Stimulated activated CD8-positive, alpha-beta memory T cell treated with anti-CD3 and anti-CD28 coated beads, Interleukin-4, amount 100 ng/mL, for 48 hours (primary cell): ENCODE results near the gene SLC12A7.

ENCODE experiments used
- DNase-seq: peaks from one replicate; pipeline ENCODE4 v3.0.0-alpha.2; 2020

Gene SLC12A7

DNA sequence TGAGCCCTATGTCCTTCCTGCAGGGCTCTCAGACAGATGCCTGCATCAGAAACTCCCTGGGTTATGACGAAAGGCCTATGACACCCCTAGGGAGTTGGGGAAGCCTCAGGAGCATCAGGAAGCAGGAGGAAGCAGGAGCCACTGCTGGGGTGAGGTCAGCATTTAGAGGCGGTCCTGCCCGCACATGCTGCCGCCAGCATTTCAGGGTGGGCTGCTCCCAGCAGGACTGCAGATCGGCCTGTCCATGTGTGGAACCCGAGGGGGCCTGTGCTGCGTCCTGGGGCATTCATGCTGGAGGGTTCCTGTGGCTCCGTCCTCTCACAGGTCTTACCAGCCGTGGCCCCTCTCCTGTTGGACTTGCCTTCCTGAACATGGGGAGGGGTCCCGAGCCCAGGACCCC lies 96.4 kb downstream of the SLC12A7 start:
- no peak for DNase-seq

DNA sequence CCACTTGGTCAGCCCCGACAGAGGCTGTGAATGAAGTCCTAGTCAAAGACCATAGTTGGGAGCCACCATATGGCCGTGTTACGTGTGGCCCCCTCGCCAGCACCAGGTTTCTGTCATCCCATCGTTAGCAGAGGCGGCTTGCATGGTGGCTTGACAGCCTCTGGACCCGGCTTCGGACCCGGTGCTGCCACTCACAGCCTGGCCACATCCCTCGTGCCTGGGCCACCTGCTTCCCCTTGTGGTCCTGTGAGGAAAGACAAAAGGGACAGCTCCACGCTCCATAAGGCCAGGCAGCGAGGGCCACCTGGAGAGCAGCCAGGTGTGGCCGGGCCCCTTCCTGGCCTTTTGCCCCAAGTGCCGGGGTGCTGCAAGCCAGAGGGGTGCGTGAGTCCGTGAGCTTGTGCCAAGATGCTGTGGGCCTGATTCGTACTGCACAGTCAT lies 97.1 kb downstream of the SLC12A7 start:
- DNase-seq = no peak

DNA sequence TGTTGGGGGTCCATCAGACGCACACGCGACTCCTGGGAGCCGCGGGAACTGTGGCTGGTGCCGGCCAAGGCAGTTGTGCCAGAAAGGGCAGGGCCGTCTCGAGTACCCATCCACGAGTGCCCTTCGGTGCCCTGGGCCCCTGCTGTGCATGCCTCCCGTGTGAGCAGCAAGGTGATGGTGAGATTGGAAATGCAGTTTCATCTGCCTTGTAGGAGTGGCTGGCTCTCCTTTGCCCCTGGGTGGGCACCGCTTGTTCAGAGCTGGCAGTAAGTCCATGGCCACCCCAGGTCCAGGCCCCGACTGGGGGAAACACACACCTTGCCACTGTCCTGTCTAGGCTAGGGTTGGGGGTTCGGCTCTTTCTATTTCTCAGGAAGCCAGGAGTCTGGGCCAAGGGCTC lies 97.5 kb downstream of the SLC12A7 start:
- no peak for DNase-seq

DNA sequence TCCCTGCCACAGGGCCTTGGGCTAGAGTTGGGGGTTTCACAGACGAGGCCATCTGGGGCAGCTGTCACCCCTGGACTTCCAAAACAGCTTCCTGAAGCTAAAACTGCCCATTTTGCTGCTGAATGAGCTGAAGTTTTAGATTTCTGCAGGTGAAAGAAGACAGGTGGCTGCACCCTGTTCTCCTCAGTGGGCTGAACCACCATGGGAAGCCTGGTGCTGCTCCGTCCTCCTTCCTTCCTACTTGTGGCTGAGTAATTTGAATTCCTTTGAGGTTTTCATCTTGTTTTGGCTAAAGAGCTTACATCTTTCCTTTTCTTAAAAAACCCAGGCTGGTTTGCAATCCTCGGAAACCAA lies 97.9 kb downstream of the SLC12A7 start:
- no peak for DNase-seq

DNA sequence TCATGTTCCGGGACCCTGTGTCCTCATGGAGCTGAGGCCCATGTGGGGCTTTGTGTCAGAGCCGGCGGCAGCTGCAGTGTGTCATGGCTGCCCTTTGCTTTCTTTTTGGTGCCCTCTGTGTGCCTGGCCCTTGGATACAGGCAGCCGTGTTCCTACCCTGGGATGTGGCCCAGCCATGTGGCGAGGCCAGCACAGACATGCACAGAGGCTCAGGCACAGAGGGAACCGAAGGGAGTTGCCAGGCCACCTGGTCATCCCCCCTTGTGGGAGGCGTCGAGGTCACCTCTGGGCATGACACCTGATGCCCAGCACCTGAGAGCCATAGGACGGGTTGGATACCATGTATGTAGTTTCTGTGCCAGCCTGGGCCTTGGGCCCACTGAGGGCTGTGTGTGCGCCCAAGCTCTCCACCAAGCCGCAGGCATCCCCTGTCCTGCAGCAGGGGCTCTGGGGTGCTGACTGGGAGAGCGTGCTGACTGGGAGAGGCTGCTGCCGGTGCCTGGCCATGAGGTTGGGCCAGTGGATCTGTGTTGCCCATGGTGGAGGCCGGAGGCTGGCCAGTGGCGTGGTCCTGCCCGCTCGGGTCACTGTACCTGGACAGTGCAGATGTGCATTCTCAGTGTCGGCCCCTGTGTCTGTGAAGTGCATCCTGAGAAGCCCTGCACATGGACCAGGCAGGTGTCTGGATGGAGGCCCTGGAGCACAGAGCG lies 98.5 kb downstream of the SLC12A7 start:
- DNase-seq = no peak

DNA sequence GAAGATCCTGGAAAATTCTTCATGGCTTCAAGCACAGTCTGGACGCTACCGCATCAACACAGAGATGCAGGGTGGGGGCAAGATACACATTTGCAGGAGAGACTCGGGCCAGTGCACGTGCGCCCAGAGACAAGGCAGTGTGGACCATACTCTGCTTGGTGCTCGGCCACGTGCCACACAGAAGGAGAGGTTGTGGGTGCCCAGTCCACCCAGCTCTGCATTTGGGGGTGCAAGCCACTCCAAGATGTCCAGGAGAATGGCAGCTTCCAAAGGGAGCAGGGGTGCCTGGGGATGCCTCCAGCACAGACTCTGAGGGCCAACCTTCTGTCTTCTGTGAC lies 99.0 kb downstream of the SLC12A7 start:
- DNase-seq = no peak

DNA sequence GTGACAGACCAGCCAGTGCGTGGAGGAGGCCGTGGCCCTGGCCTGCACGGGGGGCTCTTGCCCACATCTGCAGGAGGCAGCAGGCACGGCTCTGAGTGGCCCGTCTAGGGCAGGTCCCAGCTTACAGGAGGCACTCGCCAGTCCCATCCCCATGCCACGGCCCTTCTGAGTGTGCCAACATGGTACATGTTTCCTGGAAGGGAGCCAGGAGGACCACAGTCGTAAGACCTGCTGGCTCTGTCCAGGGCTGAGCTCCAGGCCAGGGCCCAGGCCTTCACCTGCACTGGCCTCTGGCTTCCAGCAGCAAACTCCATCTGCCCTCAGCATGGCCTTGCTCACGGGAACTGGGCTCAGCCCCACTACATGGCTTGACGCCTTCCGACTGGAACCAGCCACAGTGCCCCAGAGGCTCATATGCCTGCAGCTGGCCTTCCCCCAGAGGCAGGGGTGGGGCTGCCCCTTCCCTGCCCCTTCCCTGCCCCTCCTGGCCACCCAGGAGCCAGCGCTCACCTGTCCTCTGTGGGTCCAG lies 99.5 kb downstream of the SLC12A7 start:
- no peak for DNase-seq

DNA sequence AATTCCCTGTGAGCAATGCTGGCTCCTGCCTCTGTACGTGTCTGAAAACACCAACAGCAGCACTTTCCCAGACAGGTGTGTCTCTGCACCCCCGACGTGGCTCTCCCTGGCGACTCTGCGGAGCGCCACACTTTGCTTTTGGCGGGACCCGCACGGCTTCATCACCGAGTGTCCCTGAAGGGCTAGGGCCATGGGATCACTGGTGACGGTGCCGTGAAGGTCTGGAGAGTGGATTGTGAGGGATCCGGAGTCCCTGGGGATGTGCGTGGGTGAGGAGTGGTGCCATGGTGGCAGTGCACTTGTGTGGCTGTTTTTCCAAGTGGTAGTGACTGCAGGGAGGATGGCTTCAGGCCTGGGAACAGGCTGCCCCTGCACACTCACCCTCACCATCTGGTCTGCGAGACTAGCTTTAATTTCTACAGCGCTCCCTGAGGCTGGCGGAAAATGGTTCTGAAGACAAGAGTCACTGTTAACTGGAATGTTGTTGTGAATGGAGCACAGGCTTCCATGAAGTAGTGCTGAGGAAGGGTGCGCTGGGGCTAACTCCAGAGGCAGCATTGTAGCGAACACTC lies 100.0 kb downstream of the SLC12A7 start:
- no peak for DNase-seq

DNA sequence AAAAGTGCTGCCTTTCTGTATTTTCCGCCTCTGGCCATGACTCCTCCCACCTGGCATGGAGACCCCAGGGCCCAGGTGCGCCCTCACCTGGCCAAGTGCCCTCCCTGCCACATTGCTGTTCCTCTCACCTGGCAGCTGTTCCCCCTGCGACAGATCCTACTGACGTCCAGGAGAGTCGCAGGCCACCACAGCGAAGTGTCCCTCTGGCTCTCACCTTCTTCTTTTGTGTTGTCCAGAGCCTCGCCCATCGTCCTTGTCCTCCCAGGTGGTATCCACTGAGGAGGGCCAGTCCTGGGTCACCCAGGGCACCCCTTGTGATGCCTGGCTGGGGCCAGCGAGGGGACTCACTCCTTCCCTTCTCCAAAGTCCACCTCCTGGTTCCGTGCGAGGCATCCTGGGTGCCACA lies 100.6 kb downstream of the SLC12A7 start:
- DNase-seq = peak; percentile 73

DNA sequence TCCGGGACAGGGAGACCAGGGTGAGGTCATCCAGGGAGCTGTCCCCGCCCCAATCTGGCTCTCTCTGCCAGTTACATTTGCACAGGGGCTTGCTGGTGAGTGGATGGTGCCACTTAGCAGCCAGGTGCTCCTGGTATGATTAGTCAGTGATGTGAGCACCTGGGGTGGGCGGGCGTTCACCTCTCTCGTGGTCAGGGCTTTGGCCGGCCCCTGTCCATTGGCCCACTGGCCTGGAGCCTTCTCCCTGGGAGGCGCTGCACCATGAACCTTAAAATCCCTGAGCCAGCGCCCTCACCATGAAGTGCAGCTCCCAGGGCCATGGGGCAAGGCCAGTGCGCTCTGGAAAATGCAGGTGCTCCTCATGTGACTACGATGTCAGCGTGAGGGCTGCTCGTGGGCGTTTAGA lies 101.2 kb downstream of the SLC12A7 start:
- no peak for DNase-seq

DNA sequence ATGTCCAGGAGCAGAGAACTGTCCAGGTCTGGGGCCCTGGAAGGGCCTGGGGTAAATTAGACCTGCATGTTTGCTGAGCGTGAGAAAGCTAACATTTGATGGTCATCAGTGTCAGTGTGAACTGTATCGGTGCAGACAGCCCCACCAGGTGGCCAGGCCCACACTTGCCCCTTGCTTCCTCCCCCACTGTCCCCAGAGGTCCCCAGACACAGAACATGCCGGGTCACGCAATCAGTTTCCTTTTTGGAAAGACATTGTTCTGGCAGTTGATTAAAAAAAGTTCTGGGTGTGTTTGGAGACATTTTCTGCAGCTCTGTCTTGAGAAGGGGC lies 101.7 kb downstream of the SLC12A7 start:
- no peak for DNase-seq

DNA sequence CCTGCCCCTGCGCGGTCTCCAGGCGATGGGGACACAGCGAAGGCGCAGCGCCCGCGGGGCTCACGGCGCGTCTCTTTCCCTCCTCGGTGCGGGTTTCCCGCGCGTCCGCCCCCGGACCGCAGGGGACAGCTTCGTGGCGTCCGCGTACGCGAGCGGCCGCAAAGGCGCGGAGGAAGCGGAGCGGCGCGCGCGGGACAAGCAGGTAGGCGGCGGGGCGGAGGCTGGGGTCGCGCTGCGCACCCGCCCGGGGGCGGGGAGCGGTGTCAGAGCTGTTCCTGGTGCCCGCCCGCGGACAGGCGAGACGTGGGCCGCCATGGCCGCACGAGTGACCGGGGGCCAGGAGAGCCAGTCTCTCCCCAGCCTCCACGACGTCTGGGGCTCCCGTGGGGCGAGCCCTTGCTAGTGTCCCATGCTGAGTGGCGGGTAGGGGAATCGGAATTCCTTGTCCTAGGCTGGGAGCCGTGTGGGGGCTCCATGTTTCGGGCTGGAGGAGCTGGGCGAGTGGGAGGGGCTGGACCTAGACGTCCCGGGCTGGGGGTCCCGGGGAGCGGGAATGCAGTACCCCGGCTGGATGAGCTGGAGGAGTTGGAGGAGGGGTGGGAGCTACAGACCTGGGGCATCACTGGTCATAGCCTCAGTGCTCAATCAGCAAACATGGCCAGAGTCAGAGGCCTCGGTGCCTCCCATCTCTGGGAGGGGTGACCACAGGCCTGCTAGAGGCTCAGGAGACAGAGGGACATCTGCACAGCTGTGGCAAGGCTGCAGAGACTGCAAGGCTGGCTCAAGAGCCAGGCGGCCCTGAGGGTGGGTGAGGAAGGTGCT lies 102.3 kb downstream of the SLC12A7 start:
- DNase-seq = no peak

DNA sequence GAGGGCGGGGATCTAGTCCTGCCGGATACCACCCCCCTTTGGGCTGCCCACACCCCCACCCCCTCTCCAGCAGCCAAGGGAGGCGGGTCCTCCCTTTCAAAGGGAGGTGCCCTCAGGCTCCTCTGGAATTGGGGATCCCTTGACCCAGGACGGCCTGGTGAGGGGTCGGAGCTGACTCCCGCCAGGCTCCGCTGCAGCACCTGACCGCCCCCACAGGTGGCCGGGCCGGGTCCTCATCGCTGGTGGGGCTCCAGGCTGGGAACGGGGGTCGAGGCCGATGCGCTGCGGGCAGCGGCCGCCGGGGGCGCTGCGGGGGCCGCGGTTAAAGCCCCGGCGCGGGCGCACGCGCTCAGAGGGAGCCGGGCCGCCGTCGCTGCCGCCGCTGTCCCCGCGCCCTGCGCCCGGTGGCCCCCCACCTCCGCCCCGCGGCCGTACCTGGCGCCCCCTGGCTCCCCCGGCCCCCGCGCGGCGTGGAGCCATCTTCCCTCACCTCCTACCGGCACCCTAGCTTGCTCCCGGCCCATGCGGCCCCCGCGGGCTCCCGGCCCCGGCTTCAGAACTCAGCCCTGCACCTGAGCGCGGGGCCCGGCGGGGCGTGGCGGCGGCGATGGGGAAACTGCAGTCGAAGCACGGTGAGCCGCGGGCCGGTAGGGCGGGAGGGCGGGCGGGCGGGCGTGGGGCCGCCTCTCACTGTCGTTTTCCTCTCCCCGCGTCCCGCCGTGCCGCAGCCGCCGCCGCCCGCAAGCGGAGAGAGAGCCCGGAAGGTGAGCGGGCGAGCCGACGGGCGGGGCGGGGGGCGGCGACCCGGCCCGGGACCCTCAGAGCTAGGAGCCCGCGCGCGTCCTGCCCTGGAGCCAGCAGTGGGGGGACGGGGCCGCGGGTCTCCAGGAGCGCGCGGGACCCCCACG lies 103.2 kb downstream of the SLC12A7 start, which contains the start of gene NKD2:
Gene NKD2, plus strand, starts transcription at position 352 of the 908 bp plus-strand sequence. Its CDS starts 256 bp downstream, at position 608.
- peak; percentile 68 for DNase-seq

DNA sequence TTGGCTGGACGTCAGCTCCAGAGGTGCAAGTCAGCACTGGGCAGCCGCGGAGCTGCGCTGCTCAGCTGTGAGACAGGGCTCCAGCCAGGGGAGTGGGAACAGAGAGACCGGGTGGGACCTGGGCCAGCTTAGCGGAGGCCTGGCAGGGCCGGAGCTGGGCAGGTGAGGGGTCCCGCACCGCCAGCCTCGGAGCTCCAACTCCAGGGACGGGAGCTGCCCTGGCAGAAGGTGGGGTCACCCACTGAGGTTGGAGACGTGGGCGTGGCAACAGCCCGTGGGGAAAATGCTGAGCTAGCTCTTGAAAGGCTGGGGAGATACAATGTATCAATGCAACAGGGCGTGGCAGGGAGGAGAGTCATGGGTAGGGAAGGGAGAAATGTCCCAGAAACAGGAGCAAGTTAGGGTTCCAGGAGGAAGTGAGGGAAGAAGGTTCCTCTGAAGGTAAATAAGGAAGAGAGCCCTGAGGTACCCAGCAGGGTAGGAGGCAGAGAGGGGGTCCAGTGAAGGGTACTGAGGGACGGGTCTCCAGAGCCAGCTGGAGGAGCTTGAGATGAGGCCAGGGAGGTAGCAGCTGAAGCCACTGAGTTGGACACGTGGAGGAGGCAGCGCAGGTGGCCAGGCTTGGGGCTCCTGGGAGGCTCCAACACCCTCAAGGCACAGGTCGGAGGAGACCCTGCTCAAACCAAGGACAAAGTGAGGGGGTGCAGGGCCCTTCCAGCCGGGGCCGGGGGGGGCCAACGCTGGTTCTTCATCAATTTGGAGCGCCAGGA lies 104.0 kb downstream of the SLC12A7 start:
- peak; percentile 21 for DNase-seq

DNA sequence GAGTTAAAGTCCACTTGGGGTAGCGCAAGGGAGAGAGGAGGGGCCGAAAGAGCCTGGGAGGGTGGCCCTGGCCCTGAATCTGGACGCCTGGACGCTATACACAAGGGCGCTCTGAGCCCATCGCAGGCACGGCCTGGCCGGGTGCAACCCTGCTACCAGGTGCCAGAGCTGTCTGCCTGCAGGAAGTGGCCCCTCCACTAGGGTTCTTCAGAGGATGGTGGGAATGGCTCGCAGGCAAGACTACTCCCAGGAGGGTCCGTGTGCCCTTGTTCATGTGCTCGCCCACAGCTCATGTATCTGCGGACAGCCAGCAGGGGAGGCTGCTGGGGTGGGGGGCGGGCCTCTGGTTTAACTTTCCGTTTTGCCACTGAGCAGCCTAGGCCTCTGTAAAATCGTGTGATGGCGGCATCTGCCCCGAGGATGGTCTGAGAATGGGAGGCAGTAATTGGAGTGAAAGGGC lies 104.6 kb downstream of the SLC12A7 start:
- peak; percentile 21 for DNase-seq

DNA sequence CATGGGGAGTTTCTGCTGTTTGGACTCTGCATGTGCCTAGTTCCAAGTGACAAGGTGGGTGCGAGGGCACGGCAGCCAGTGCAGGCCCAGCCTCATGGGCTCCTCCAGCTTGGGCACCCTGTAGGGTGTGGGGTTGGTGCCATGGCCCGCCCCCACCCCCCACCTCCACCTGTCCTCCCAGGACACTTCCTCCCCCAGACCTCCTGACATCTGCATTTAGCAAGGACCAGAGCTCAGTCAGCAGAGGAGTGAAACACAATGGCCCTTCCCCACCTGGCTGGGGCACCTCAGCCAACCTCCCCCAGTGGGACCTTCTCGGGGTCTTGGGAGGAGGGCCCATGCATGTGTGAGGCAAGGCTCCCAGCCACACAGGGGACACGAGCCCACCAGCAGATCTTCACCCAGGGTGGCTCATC lies 105.2 kb downstream of the SLC12A7 start:
- peak; percentile 23 for DNase-seq

DNA sequence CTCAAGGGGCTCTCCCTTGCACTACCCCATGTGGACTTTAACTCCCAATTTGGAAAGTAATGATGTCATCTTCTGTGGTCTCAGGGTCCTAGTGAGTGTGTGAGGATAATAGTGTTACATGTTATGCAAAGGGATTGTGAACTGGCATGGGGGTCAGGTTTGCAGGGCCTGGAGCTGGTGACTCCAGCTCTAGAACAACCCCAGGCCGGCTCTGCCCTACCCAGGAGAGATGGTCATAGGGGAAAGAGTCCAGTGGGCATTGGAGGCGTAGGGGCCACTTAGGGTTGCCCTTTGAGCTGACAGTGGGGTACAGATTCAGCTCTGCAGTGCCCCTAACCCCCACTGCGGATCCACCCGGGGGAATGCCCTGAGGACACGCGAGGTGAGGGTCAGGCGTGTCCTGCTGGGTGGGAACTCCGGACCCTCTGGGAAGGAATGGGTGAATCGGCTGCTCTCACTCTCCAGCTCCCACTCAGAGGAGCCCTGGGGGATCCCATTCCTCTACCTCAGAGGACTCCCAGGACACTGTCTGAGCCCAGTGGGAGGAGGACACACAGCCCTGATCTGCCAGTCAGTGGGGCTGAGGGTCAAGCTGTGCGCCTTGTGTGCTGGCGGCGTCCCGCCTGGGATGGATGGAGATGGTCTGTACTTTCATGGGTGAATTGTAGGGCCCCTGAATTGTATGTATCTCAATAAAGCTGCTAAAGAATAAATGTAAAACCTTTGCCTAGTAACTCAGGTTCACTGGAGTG lies 105.8 kb downstream of the SLC12A7 start:
- peak; percentile 18 for DNase-seq

DNA sequence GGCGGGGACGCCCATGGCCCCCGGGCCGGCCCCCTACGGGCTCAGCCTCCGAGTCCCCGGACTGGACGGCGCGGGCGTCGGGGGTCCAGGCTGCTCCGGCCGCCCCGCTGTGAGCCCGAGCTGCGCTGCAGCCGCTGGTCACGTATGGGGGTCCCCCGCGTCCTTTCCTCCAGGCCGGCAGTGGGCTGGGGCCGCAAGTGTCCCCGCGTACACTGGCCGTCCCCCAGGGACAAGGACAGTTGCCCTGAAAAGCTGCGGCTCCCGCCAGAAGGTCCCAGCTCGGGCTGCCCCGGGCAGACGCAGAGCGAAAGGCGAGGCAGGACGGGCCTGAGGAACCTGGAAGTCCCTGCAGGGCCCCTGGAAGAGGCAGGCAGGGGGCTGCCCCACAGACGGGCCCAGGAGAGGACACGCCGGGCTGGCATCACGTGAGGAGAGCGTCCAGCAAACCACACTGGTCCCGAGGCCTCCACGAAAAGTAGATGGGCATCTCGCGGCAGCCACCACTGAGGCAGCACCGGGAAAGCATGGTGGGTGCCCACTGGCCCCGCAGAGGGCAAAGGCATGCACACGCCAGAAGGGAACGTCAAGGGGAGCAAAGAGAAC lies 106.5 kb downstream of the SLC12A7 start:
- peak; percentile 14 for DNase-seq

DNA sequence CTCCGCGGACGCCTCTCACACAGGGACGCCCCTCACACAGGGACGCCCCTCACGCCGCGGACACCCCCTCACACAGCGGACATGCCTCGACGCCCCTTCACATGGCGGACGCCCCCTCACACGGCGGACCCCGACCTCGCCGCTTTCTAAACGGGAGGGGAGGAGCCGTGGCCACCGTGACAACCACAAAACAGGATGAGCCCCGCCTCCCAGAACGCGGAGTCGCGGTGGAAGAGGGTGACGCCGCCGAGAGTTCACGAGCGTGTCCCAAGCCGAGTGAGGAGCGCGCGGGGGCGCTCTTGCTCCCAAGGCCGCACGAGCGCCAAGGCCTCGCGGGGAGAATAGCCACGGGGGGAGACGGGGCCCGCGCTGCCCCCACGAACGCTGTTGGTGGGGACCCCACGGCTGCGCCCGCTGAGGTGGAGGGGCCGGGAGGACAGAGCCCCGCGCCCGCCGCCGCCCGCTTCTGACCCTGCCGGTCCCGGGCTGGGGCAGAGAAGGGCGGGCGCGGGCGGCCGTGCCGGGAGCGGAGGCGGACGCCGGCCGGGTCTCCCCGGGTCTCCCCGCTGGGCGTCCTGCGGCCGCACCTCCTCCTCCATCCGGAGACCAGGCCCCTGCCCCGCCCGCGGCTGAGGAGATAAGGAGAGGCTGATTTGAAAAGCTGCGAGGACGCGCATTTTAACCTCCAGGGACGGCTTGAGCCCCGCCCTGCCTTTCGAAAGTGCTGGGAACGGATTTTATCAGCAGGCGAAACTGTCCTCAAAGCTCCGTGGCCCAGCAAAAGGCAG lies 107.2 kb downstream of the SLC12A7 start:
- DNase-seq = peak; percentile 61
